ENCODE data around the gene TSPAN11. TPM values are rescaled to one million over a fixed set of nuclear protein-coding genes. Genes with fewer than 3 reads are reported as not detected.

TSPAN11 gene
- total and polyA plus RNA-seq, 2 donors (not counting 1 experiment from before 2014, with no cell fraction given) = not detected

DNA sequence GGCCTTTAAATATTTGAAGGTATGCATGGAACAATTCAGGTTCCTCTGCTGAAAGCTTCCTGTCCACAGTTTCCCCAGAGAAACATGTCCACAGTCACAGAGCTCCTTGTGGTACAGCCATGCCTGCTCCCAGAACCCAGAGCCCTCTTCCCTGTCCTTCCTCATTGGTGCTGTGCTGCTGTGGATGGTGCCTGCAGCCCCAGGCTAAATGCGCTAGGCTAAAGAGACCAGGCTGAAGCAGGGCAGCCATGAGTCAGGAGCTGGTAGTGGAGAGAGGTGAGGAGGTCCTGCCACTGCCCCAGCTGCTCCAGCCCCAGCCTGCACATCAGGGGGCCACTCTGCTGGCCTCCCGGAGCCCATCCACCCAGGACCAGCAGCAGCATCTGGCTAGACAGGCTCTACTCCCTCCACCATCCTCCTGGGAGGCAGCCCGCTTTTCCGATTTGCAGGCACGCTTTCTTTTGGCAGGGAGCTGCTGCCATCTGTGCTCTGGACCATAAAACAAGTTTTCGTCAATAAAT lies 81.8 kb downstream of the TSPAN11 start:
- no peak overlapping the region for H3K9ac ChIP-seq (ENCODE audit: low read length)
- ChIA-PET POLR2A (no interaction called here), CTCF (no interaction called here)
- H3K4me2 ChIP-seq (replicated peaks; ENCODE audit: low read depth, low read length, poor library complexity, severe bottlenecking) = no peak overlapping the region
- no peaks in the 10 kb centered on the region for H4K20me1 ChIP-seq (ENCODE audit: control insufficient read depth, insufficient read depth, low read length, poor library complexity, severe bottlenecking)
- no peaks in the 10 kb centered on the region for H3K4me1 ChIP-seq (ENCODE audit: control insufficient read depth in 2 of 2, insufficient read depth in 2 of 2, low read length in 2 of 2)
- no peak overlapping the region for H3K4me3 ChIP-seq (ENCODE audit: control extremely low read depth in 1 of 5, extremely low read depth in 1 of 5, insufficient read depth in 1 of 5, low read depth in 2 of 5, low read length in 4 of 5)
- DNase-seq (no peak), ATAC-seq (ENCODE audit: low read depth) (no peak)
- intact Hi-C loops (cut with micrococcal nuclease) = no loop called here
- H3K9me3 ChIP-seq (ENCODE audit: control extremely low read depth in 1 of 3, control insufficient read depth in 2 of 3, insufficient read depth in 1 of 3, low read length in 2 of 3) = no peaks in the 10 kb centered on the region
- Mint-ChIP-seq H3K4me3 (no peak overlapping the region), H3K27me3 (no peaks in the 10 kb centered on the region), H3K27ac (no peak overlapping the region), H3K9me3 (ENCODE audit: insufficient read depth) (no peaks in the 10 kb centered on the region), H3K4me1 (no peaks in the 10 kb centered on the region)
- H3K36me3 ChIP-seq (replicated peaks in 1 of 2; ENCODE audit: control extremely low read depth in 1 of 2, control insufficient read depth in 1 of 2, extremely low read depth in 1 of 2, insufficient read depth in 2 of 2, low read length in 1 of 2) = no peaks in the 10 kb centered on the region
- 79% methylated on average over 2 of the region's 6 CpGs for WGBS (ENCODE audit: insufficient coverage)
- H3K79me2 ChIP-seq (ENCODE audit: control insufficient read depth, insufficient read depth, low read length) = no peaks in the 10 kb centered on the region
- no peak overlapping the region for H2AFZ ChIP-seq (ENCODE audit: insufficient read depth, low read depth, low read length, poor library complexity, severe bottlenecking)
- no peaks in the 10 kb centered on the region for H3K27me3 ChIP-seq (replicated peaks in 1 of 4; ENCODE audit: control extremely low read depth in 1 of 4, control insufficient read depth in 3 of 4, insufficient read depth in 4 of 4, low read length in 3 of 4)
- TF ChIP-seq, protein P1, sequence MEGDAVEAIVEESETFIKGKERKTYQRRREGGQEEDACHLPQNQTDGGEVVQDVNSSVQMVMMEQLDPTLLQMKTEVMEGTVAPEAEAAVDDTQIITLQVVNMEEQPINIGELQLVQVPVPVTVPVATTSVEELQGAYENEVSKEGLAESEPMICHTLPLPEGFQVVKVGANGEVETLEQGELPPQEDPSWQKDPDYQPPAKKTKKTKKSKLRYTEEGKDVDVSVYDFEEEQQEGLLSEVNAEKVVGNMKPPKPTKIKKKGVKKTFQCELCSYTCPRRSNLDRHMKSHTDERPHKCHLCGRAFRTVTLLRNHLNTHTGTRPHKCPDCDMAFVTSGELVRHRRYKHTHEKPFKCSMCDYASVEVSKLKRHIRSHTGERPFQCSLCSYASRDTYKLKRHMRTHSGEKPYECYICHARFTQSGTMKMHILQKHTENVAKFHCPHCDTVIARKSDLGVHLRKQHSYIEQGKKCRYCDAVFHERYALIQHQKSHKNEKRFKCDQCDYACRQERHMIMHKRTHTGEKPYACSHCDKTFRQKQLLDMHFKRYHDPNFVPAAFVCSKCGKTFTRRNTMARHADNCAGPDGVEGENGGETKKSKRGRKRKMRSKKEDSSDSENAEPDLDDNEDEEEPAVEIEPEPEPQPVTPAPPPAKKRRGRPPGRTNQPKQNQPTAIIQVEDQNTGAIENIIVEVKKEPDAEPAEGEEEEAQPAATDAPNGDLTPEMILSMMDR (IDR thresholded peaks at IDR 0.05) = no peak
- no peak for TF ChIP-seq EZH2 (IDR thresholded peaks at IDR 0.05; ENCODE audit: borderline replicate concordance, insufficient read depth, low read depth, low read length, poor library complexity, severe bottlenecking)
- H3K27ac ChIP-seq (ENCODE audit: low read length in 2 of 2) = no peak overlapping the region

DNA sequence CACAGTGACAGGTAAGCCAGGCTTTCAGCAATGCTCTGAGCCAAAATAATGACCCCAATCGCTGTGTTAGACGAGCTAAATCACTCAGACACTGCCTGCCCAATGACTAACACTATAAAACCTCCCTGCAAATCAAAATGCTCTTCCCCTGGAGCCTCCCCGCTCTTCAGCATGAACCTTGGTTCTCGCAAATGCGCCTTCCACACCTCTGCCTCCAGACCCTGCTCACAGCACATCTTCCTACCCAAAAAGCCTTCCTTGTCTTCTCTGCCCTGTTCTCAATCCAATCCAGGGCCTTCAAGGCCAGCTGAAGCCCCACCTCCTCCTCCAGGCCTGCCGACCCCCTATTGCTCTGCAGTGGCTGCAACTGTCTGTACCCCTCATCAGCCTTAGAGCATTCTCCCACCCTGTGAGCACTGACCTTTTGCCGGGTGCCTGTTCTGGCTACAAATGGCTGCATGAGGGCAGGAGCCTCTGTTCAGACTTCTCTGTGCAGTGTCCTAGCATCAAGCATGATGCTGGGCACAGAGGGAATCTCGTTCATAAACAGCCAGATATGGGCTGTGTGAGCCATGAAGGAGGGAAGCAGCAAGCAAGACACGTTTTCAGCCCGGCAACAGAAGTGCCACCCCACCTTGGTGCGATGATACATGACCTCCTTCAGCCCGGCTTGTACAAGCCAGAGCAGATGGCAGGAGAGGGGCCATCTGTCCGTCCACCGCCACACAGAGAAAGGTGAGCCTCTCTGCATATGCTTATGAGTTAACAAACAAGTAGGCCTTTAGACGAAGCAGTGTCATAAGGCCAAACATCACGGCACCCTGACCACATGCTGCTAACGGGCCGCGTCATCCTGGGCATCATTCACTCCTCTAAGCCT lies 82.7 kb downstream of the TSPAN11 start:
- CTCF ChIA-PET = no interaction called here
- Histone ChIP-seq H2AFZ (ENCODE audit: insufficient read depth, low read depth, low read length, poor library complexity, severe bottlenecking) (no peak overlapping the region), H3K4me3 (ENCODE audit: control extremely low read depth in 1 of 5, extremely low read depth in 1 of 5, insufficient read depth in 1 of 5, low read depth in 2 of 5, low read length in 4 of 5) (no peak overlapping the region), H3K9ac (ENCODE audit: low read length) (no peak overlapping the region), H4K20me1 (ENCODE audit: control insufficient read depth, insufficient read depth, low read length, poor library complexity, severe bottlenecking) (no peaks in the 10 kb centered on the region), H3K4me1 (ENCODE audit: control insufficient read depth in 2 of 2, insufficient read depth in 2 of 2, low read length in 2 of 2) (no peaks in the 10 kb centered on the region), H3K9me3 (ENCODE audit: control extremely low read depth in 1 of 3, control insufficient read depth in 2 of 3, insufficient read depth in 1 of 3, low read length in 2 of 3) (no peaks in the 10 kb centered on the region), H3K27ac (ENCODE audit: low read length in 2 of 2) (no peak overlapping the region), H3K4me2 (replicated peaks; ENCODE audit: low read depth, low read length, poor library complexity, severe bottlenecking) (no peak overlapping the region), H3K36me3 (replicated peaks in 1 of 2; ENCODE audit: control extremely low read depth in 1 of 2, control insufficient read depth in 1 of 2, extremely low read depth in 1 of 2, insufficient read depth in 2 of 2, low read length in 1 of 2) (no peaks in the 10 kb centered on the region), H3K27me3 (replicated peaks in 1 of 4; ENCODE audit: control extremely low read depth in 1 of 4, control insufficient read depth in 3 of 4, insufficient read depth in 4 of 4, low read length in 3 of 4) (no peaks in the 10 kb centered on the region), H3K79me2 (ENCODE audit: control insufficient read depth, insufficient read depth, low read length) (no peaks in the 10 kb centered on the region)
- WGBS (ENCODE audit: insufficient coverage) = 88% methylated on average over 17 of the region's 19 CpGs
- no peak overlapping the region for H3K27ac Mint-ChIP-seq
- H3K9me3 Mint-ChIP-seq (ENCODE audit: insufficient read depth) = no peaks in the 10 kb centered on the region
- H3K4me1 Mint-ChIP-seq = no peaks in the 10 kb centered on the region
- TF ChIP-seq, protein P1 (IDR thresholded peaks at IDR 0.05) = no peak
- no peak for TF ChIP-seq EZH2 (IDR thresholded peaks at IDR 0.05; ENCODE audit: borderline replicate concordance, insufficient read depth, low read depth, low read length, poor library complexity, severe bottlenecking)
- POLR2A ChIA-PET = no interaction called here
- no peak overlapping the region for H3K4me3 Mint-ChIP-seq
- H3K27me3 Mint-ChIP-seq = peaks cover 2% of the 10 kb centered on the region
- intact Hi-C loops (cut with micrococcal nuclease) = no loop called here
- ATAC-seq (ENCODE audit: low read depth) (no peak), DNase-seq (no peak)
